SU-DHL-6 (cell line): Measurements from ENCODE around the gene GSDME.

Source experiments
- EZH2phosphoT487 ChIP-seq: fragments of 200-600 bp; sonication (generic), shearing (Covaris generic); conservative IDR thresholded peaks from 2 replicates; pipeline ENCODE4 v1.6.1; 2018; ENCODE audit warnings: mild to moderate bottlenecking, antibody characterized with exemption, low read length, moderate library complexity, mixed read lengths
- TF ChIP-seq, protein P1 (sequence below): fragments of 200-600 bp; sonication (generic); IDR thresholded peaks from one replicate; pipeline ENCODE4 v1.5.1; 2017; ENCODE audit warnings: antibody characterized with exemption, mild to moderate bottlenecking, low read length, moderate library complexity; ENCODE audit not compliant: insufficient read depth, poor library complexity, severe bottlenecking

DNA sequence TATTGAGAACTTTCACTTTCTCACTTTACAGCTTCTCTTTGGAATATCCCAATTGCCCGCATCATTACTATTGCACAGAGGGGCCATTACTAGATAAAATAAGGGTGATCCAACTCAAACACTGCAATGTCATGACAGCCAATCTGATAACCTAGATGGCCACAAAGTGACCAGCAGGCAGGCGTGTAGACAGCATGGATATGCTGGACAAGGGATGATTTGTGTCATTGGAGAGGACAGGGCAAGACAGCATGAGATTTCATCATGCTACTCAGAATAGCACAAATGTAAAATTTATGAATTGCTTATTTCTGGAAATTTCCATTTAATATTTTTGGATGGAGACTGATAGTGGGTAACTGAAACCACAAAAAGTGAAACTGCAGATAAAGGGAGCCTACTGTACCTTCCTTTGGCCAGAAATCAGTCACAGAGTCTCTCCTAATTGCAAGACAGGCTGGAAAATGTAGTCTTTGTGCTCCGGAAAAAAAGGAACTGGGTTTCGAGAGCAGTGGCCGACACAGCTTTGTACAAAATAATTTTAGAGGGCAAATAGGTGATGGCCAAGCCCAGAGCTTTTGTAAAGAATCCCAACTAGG is 6.1 kb upstream of the GSDME start:
- TF ChIP-seq, protein P1, sequence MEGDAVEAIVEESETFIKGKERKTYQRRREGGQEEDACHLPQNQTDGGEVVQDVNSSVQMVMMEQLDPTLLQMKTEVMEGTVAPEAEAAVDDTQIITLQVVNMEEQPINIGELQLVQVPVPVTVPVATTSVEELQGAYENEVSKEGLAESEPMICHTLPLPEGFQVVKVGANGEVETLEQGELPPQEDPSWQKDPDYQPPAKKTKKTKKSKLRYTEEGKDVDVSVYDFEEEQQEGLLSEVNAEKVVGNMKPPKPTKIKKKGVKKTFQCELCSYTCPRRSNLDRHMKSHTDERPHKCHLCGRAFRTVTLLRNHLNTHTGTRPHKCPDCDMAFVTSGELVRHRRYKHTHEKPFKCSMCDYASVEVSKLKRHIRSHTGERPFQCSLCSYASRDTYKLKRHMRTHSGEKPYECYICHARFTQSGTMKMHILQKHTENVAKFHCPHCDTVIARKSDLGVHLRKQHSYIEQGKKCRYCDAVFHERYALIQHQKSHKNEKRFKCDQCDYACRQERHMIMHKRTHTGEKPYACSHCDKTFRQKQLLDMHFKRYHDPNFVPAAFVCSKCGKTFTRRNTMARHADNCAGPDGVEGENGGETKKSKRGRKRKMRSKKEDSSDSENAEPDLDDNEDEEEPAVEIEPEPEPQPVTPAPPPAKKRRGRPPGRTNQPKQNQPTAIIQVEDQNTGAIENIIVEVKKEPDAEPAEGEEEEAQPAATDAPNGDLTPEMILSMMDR, result no peak
- TF ChIP-seq EZH2phosphoT487, result no peak
